ENCODE results near the gene PPM1L. TPM values are rescaled to one million over a fixed set of nuclear protein-coding genes. Genes with fewer than 3 reads are reported as not detected.
"Not testable (repeated sequence)": the region's sequence is repeated elsewhere in the genome, so short reads cannot be mapped to it uniquely, and the experiment has no call there.

PPM1L gene
- polyA plus RNA-seq, 3 donors: 5.5 to 9.9 (median 7.8) TPM

DNA sequence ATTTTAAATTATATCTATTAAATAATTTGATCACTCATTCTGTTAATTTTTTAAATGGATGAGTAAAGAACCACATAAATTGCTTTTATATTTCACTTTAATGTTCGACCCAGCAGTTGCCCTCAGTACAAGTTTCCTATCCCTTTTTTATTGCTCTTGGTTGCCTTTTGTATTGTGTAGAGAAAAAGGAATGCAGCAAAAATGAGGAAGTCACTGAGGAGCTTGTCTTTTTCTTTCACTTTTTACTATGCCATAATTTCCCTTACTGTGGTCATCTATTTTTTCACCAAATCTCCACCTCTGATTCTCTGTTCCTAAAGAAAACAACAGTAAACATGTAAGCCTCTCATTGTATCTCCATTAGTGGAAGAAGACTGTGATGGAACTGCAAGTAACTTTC is 226.5 kb downstream of the PPM1L start:
- peaks cover 65% of the 10 kb centered on the region for H3K4me1 Mint-ChIP-seq
- H3K27ac Mint-ChIP-seq: peak overlapping the region; percentile 85 to 97 (median 90)
- Histone ChIP-seq H3K4me2 (replicated peaks; ENCODE audit: extremely low read depth, low read length, poor library complexity, severe bottlenecking) (peak overlapping the region; percentile 57), H3K4me3 (replicated peaks in 1 of 3; ENCODE audit: low read depth in 2 of 3, low read length in 3 of 3) (peak overlapping the region in 1 of 3 experiments; percentile 39), H3K9ac (ENCODE audit: insufficient read depth, low read length, poor library complexity, severe bottlenecking) (no peak overlapping the region), H2AFZ (ENCODE audit: insufficient read depth, low read depth, low read length, poor library complexity, severe bottlenecking) (no peak overlapping the region), H3K27ac (ENCODE audit: low read depth in 1 of 2, low read length in 2 of 2) (peak overlapping the region in 1 of 2 donors; percentile 71), H3K36me3 (replicated peaks in 1 of 2; ENCODE audit: control insufficient read depth in 1 of 2, insufficient read depth in 2 of 2, low read length in 2 of 2) (no peaks in the 10 kb centered on the region), H3K4me1 (ENCODE audit: control insufficient read depth in 1 of 2, insufficient read depth in 2 of 2, low read length in 2 of 2) (peaks cover 61 to 69% of the 10 kb centered on the region in 2 donors), H4K20me1 (ENCODE audit: insufficient read depth, low read length) (no peaks in the 10 kb centered on the region), H3K27me3 (ENCODE audit: control insufficient read depth in 2 of 2, insufficient read depth in 2 of 2, low read length in 2 of 2) (no peaks in the 10 kb centered on the region), H3K79me2 (ENCODE audit: insufficient read depth, low read length) (no peaks in the 10 kb centered on the region), H3K9me3 (replicated peaks in 1 of 2; ENCODE audit: control insufficient read depth in 1 of 2, insufficient read depth in 1 of 2, low read length in 2 of 2) (peaks cover 7% of the 10 kb centered on the region in 2 donors)
- TF ChIP-seq, protein P1, sequence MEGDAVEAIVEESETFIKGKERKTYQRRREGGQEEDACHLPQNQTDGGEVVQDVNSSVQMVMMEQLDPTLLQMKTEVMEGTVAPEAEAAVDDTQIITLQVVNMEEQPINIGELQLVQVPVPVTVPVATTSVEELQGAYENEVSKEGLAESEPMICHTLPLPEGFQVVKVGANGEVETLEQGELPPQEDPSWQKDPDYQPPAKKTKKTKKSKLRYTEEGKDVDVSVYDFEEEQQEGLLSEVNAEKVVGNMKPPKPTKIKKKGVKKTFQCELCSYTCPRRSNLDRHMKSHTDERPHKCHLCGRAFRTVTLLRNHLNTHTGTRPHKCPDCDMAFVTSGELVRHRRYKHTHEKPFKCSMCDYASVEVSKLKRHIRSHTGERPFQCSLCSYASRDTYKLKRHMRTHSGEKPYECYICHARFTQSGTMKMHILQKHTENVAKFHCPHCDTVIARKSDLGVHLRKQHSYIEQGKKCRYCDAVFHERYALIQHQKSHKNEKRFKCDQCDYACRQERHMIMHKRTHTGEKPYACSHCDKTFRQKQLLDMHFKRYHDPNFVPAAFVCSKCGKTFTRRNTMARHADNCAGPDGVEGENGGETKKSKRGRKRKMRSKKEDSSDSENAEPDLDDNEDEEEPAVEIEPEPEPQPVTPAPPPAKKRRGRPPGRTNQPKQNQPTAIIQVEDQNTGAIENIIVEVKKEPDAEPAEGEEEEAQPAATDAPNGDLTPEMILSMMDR (IDR thresholded peaks at IDR 0.05): no peak
- intact Hi-C loops (cut with micrococcal nuclease): loop anchor here in 1 of 2 donors (5.0 kb wide), 1 partner anchor 55 kb away; no protein-coding TSS in a partner anchor
- DNase-seq: peak; percentile 28 to 61 (median 47)
- H3K4me3 Mint-ChIP-seq: peak overlapping the region in 1 of 2 donors; percentile 51
- peaks cover 6 to 8% of the 10 kb centered on the region in 2 donors for H3K36me3 Mint-ChIP-seq
- H3K9me3 Mint-ChIP-seq: peaks cover 0 to 14% (median 7%) of the 10 kb centered on the region in 7 donors
- WGBS (ENCODE audit: insufficient coverage): no CpG with 5 or more reads among the region's 1 CpG
- H3K27me3 Mint-ChIP-seq (ENCODE audit: low read depth in 3 of 3): no peaks in the 10 kb centered on the region

- H3K4me3 ChIP-seq (replicated peaks in 1 of 3; ENCODE audit: low read depth in 2 of 3, low read length in 3 of 3); H3K9ac ChIP-seq (ENCODE audit: insufficient read depth, low read length, poor library complexity, severe bottlenecking); H3K36me3 ChIP-seq (replicated peaks in 1 of 2; ENCODE audit: control insufficient read depth in 1 of 2, insufficient read depth in 2 of 2, low read length in 2 of 2); H3K27me3 ChIP-seq (ENCODE audit: control insufficient read depth in 2 of 2, insufficient read depth in 2 of 2, low read length in 2 of 2); H4K20me1 ChIP-seq (ENCODE audit: insufficient read depth, low read length); H3K27ac ChIP-seq (ENCODE audit: low read depth in 1 of 2, low read length in 2 of 2); H3K79me2 ChIP-seq (ENCODE audit: insufficient read depth, low read length); H3K27me3 Mint-ChIP-seq (ENCODE audit: low read depth in 3 of 3); H3K4me3 Mint-ChIP-seq; H3K4me2 ChIP-seq (replicated peaks; ENCODE audit: extremely low read depth, low read length, poor library complexity, severe bottlenecking); H3K9me3 ChIP-seq (replicated peaks in 1 of 2; ENCODE audit: control insufficient read depth in 1 of 2, insufficient read depth in 1 of 2, low read length in 2 of 2); H3K36me3 Mint-ChIP-seq; DNase-seq; H2AFZ ChIP-seq (ENCODE audit: insufficient read depth, low read depth, low read length, poor library complexity, severe bottlenecking): not testable (repeated sequence)
- Mint-ChIP-seq H3K4me1 (peaks cover 54% of the 10 kb centered on the region), H3K9me3 (peaks cover 0 to 13% (median 6%) of the 10 kb centered on the region in 7 donors), H3K27ac (peak overlapping the region in 2 of 7 donors; percentile 2 to 90)
- H3K4me1 ChIP-seq (ENCODE audit: control insufficient read depth in 1 of 2, insufficient read depth in 2 of 2, low read length in 2 of 2): peaks cover 52 to 56% of the 10 kb centered on the region in 2 donors
- intact Hi-C loops (cut with micrococcal nuclease): loop anchor here in 1 of 2 donors (5.0 kb wide), 1 partner anchor 53 kb away; no protein-coding TSS in a partner anchor
- WGBS (ENCODE audit: insufficient coverage): 80% methylated on average over 4 of the region's 6 CpGs
Measured at GRCh38 chr3:160983900-160984299, 227.9 kb downstream of the PPM1L start.
